OCI-LY3 (cell line): ENCODE data around the gene HJV.

ENCODE experiments used
- EZH2phosphoT487 ChIP-seq: fragments of 200-600 bp; shearing (Covaris generic); IDR thresholded peaks from 2 replicates; pipeline ENCODE4 v1.6.1; 2018; ENCODE audit warnings: antibody characterized with exemption, mixed run types, low read depth
- TF ChIP-seq, protein P1 (sequence below): fragments of 200-600, 300-600 bp; sonication (generic); IDR thresholded peaks from 2 replicates; pipeline ENCODE4 v1.5.1; 2014; ENCODE audit warnings: antibody characterized with exemption, low read length, low read depth

DNA sequence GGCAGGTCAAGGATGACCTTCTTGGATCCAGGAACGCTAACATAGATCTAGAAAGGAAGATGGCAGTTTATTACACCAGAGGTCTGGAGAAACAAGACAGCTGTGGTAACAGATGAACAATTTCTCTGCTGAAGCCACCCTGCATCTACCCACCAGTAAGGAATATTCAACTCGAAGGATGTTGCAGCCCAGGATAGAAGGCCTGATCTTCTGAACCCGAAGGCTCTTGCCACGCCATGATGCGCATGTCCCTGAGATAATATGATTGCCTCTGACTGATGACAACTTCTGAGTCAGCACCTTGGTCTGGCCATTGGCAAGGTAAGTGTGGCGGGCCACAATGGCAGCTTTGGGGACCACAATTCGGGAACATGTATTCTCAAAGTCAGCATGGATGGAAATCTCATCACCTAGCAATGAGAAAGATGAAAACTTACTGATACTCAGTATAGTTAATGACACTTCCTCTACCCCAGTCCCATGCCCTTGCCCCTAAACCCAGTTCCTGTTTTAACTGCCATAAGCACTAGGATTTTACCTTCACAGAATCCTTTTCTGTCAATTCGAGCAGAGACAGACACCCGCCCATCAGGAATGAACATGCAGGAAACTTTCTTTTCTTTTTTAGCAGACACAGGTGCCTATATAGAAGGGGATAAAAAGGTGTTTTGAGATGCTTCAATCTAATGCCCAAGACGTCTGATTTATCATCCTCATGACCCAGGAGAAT, 27.0 kb downstream of the HJV start:
- TF ChIP-seq, protein P1, sequence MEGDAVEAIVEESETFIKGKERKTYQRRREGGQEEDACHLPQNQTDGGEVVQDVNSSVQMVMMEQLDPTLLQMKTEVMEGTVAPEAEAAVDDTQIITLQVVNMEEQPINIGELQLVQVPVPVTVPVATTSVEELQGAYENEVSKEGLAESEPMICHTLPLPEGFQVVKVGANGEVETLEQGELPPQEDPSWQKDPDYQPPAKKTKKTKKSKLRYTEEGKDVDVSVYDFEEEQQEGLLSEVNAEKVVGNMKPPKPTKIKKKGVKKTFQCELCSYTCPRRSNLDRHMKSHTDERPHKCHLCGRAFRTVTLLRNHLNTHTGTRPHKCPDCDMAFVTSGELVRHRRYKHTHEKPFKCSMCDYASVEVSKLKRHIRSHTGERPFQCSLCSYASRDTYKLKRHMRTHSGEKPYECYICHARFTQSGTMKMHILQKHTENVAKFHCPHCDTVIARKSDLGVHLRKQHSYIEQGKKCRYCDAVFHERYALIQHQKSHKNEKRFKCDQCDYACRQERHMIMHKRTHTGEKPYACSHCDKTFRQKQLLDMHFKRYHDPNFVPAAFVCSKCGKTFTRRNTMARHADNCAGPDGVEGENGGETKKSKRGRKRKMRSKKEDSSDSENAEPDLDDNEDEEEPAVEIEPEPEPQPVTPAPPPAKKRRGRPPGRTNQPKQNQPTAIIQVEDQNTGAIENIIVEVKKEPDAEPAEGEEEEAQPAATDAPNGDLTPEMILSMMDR, result no peak
- TF ChIP-seq EZH2phosphoT487, result no peak
